ENCODE measurements around the gene MBD5.

Gene MBD5

DNA sequence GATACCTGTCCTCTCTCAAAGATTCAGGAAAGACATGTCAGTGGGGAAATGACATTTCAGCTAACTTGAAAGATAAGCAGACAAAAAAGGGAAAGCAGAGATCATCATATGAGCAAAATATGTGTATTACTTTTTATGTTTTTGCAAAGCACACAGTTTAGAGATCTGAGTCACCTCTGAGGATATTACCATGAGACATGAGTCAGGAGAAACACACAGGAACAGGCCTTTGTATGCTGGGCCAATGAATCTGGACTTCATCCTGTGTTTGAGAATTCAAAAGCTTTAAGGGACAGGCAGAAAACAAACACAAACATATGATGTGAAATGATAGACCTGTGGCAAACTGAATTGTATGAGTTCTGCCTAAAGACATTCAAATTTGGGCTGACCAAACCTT, 317.6 kb downstream of the MBD5 start:
- DNase-seq: no peak

DNA sequence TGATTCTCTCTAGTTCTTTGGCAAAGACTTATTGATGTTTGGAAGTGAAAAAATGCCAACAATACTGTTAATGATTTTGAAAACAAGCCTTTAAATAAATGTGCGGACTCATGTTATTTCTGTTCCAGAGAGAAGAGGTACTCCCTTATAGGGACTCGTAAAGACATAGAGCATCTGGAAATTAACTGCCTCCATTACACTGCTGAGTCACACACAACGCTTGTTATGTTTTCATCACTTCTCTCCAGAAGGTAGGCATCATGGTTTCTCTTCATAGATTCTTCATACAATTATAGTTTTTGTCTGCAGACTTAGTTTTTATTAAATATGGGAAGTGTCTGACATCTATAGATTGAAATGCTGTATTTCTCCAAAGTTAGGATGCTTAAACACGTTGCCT, 321.2 kb downstream of the MBD5 start:
- no peak for DNase-seq

DNA sequence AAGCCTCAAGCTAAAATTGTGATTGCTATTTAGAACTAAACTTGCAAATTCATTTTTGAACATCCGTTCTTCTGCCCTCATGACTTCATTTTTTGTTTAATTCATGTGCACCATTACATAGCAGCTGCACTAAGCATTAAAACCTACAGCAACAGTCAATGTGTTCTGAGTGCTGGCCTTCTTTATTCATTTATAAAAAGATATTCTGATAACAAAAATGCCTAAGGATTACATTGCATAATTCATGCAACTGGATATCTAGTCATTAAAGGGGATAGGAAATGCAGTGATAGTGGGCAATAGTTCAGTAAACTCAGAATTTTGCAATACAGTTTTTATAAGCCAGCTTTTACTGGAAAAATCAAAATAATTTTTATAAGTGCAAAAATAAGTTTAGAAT, 329.3 kb downstream of the MBD5 start:
- no peak for DNase-seq

DNA sequence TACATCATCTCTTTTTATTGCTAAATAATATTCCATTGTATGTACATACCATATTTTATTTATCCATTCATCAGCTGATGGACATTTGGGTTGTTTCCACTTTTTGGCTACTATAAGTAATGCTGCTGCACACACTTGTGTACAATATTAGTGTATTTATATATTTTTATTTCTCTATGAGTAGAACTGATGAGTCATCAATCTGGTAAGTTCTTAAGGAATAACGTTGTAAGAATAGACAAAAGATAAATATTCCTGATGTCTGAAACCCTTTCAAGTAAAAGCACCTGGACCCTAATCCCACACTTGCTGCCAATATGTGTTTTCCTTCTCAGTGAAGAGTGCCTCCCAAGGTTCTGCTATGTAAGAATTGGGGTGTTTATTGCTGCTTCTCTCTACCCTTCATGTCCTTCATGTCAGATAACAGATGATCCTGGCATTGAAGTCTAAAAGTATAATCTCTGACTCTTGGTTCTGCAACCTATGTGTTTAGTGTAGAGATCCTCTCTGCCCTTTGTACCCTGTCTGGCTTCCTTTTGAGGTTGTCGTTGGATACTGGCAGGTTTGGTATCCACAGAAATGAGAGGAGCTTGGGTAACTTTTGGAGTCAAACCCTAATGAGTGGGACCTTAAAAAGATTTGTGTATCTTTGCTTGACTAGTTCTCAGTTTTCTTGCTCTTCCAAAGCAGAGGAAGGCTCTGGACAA, 330.7 kb downstream of the MBD5 start:
- no peak for DNase-seq

DNA sequence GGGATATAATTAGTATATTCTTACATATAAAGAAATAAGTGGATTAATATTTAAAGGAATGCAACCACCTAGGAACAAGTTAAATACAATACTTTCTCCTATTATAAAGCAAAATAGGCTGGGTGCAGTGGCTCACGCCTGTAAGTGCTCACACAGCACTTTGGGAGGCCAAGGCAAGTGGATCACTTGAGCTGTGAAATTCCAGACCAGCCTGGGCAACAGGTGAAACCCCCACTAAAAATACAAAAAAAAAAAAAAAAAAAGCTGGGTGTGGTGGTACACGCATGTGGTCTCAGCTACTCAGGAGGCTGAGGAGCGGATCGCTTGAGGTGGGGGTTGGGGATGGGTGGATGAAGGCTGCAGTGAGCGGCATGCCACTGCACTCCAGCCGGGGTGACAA, 337.5 kb downstream of the MBD5 start:
- DNase-seq: no peak

DNA sequence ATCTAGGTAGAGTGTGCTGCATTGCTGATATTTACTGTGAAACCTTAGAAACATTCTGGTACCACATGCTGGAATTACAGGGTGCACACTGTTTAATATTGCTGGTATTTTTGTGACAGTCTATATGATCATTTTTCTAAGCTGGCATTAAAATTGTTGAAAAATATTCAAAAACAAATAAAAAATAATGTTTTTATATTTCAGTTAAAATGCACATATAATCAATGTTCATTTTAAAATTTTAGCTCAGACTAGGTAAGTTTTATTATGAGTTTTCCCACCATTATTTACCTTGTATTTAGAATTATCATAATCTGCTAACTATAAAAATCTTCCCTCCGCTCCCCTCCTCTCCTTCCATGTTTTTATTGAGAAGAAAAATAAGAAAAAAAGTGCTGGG, 339.8 kb downstream of the MBD5 start:
- no peak for DNase-seq

DNA sequence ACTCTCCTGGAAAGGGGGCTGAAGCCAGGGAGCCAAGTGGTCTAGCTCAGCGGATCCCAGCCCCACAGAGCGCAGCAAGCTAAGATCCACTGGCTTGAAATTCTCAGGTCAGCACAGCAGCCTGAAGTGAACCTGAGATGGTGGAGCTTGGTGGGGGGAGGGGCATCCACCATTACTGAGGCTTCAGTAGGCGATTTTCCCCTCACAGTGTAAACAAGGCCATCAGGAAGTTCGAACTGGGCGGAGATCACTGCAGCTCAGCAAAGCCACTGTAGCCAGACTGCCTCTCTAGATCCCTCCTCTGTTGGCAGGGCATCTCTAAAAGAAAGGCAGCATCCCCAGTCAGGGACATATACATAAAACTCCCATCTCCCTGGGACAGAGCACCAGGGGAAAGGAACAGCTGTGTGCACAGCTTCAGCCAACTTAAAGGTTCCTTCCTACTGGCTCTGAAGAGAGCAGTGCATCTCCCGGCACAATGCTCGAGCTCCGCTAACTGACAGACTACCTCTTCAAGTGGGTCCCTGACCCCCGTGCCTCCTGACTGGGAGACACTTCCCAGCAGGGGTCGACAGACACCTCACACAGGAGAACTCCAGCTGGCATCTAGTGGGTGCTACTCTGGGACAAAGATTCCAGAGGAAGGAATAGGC, 341.4 kb downstream of the MBD5 start:
- DNase-seq: no peak

DNA sequence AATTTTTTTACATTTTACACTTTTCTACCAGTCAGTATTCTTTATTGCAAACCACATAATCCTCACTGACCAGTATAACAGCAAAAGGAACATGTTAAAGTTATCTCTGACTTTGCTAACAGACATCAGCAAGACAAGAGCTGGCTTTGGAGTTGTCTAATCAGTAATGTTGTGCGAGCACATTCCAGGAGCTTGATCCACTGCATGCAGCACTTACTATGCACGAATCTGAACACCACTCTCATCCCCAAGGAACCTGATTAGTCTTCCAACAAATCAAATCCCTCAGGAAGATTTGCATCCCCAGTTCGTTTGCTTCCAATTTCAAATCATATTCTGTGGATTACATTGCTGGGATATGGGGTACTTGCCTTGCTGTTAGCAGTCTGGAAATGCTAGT, 354.3 kb downstream of the MBD5 start:
- no peak for DNase-seq

DNA sequence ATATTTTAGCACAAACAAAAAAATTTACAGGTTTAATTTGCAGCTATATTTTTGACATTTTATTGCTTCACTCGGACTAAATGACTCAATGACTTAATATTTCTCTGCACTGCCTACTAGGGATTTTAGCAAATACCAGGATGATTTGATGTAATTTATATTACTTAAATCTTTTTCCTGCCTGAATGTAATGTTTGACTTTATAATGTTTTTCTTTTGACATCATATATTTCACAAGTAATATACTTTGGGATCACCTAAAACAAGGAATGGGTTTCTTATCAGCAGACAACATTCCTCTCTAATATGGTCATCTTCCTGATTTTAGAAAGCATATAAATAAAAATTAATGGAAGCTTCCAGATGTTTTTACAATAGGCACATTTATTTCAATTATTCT, 370.4 kb downstream of the MBD5 start:
- no peak for DNase-seq

DNA sequence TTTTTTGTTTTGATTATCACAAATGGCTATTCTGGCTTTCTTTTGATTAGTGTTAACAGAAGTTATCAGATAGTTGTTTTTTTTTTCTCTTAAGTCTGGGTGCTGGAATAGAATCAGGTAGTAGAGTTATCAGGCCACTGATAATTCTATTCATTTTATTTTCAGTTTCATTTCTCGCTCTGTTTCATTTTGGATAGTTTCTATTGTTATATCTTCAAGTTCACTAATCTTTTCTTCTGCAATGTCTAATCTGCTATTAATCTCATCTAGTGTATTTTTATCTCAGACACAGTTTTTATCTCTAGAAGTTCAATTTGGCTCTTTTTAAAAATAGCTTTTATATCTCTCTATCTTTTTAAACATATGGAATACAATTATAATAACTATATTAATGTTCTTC, 381.9 kb downstream of the MBD5 start:
- DNase-seq: no peak

DNA sequence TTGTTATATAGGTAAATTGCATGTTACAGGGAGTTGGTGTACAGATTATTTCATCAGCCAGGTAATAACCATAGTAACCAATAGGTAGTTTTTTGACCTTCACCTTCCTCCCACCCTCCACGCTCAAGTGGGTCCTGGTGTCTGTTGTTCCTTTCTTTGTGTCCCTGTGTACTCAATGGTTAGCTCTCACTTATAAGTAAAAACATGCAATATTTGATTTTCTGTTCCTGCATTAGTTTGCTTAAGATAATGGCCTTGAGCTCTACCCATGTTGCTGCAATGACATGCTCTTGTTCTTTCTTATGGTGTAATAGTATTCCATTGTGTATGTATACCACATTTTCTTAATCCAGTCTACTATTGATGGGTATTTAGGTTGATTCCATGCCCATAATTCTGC, 390.0 kb downstream of the MBD5 start:
- no peak for DNase-seq

DNA sequence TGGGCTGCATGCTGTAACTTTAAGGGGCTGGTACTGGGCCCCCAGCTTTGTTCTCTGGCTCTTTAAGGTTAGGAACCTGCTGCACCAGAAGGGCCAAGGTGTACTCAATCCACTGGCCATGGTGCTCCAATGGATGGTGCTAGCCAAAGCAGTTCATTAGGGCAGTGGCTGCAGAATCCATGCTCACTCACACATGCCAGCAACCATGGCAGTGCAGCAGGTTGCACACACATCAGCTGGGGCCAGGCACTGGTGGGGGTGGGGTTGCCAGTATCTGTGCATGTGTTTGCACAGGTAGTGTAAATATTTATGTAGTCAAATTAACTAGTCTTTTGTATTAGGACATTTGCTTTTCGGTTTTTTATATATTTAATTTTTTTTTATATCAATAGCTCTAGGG, 395.4 kb downstream of the MBD5 start:
- no peak for DNase-seq

DNA sequence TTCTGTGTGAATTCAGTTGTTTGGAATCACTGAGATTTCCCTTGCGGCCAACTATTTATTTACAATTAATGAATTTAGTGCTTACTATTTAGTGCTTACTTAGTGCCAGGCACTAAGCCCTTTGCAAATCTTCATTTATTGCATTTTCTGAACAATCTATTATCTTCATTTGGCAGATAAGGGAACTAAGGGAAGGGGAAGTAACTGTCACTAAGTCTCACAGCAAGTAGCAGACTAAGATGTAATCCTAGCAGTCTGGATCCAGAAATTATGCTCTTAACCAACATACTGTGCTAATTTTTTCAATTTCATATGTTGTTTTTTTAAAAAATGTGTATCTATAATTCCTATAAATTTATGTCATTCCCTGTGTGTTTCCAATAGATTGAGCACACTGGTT, 409.2 kb downstream of the MBD5 start:
- DNase-seq: no peak

DNA sequence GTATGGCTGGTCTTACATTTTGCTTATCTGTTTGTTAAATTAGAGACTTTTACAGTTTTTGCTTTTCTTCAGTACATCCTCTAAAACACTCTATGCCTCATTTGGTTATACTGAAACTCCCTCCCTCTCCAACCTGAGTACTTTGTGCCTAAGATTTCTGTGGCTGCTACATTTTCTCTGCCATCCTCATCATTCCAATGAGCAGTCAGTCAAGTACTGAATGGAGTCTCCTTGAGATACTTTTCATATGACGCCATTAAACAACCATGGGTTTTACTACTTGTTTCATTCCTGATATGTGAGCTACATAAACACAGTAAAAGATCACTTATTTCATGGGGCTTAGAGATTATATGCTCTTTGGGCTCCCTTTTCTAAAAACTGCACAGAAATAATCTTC, 427.0 kb downstream of the MBD5 start:
- no peak for DNase-seq

DNA sequence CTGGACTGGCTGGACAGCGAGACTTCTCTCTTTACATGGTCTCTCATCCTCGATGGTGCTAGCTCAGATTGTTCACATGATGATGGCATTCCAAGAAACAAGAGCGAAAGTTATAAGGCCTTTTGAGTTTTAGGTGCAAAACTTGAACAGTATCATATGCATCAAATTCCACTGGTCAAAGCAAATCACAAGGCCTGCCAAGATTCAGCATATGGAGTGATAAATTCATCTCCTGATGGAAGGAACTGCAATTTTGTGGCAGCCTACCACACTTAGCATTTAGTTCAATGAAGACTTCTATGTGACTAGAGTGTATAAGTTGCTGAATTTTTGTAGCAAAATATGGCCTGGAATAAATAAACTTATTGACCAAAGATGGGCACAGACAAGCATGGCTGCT, 429.6 kb downstream of the MBD5 start:
- DNase-seq: no peak

DNA sequence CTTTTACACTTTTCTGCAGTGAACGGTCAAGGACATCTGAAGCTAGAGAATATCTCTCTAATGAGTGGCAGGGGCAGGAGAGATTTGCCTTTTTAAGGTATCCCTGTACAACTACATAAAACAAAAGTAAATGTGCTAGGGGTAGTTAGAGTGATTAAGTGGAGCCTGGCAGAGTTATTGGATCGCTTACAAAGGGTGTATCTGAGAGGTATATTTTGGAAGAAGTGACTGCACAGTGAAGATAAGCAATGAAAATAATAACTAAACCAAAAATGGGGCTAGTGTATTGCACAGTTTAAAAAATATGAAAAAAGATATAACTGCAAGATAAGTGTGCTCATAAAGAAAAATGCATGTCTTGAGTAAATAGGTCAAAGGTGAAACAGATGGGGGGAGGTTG, 430.2 kb downstream of the MBD5 start:
- DNase-seq: no peak

DNA sequence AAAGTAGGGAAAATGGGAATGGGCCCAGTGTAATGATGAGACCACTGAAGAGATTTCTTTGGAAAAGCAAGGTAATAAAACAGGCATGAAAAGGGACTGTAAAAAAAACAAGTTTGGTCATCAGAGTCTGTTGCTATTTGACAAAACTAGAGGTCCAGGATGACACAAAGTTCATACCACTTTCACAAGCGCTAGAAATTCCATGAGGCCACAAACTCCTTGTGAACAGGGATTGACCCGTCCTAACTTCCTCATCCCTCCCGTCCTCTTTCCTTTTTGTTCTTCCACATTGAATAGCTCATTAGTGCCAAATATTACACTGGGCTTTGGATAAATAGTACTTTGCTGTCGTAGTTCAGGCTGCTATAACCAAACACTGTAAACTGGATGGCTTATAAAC, 434.9 kb downstream of the MBD5 start:
- DNase-seq: no peak

DNA sequence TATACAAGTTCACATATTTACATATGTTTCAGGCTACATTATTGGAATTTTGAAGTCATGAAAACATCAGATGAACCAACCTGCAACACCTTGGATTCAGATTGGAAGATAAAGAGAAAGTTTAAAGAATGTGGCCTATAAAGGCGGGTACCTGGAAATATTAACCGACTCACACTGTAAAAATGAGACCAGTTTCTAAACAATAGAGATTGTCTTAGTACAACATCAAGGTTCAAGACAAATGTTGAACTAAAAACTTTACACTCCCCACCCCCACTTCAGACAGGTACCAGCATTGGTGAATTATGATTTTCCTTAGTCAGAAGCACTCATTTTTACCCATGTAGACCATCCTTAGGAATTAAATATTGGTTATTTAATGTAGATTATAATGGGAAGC, 437.3 kb downstream of the MBD5 start:
- no peak for DNase-seq

DNA sequence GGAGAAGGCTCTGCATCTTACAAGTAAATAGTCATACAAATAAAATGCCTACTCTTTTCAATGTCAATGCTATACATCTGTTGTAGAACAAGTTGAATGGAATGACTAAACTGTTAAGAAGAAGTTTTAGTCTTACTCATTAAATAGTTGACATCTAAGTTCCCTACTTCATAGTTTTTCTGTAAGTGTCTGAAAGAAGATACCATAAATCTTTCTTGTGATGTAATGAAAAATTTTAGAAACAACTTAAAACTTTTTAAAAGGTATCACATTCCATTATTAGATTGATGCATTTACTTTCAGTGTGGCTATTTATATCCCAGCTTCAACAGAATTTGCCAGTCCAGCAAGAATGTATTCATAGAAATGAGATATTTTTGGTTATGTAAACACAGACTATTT, 438.5 kb downstream of the MBD5 start:
- no peak for DNase-seq

DNA sequence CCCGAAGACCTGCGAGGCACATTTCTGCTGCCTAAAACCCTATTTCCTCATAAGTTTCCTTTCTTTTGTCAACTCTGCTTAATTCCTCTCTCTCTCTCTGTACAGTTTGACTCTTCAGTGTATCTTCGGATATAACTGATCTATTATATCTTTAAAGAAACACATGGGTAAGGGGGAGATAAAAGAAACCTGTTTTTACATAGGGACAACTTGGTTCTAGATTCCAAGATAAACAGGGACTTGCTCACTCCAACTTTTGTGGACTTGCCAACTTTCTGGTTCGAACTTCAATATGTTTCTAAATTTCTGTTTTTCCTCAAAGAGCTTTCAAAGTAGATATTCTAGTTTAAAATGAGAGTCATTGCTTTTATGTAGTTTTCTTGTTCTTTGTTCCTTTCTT, 441.0 kb downstream of the MBD5 start:
- DNase-seq: no peak

DNA sequence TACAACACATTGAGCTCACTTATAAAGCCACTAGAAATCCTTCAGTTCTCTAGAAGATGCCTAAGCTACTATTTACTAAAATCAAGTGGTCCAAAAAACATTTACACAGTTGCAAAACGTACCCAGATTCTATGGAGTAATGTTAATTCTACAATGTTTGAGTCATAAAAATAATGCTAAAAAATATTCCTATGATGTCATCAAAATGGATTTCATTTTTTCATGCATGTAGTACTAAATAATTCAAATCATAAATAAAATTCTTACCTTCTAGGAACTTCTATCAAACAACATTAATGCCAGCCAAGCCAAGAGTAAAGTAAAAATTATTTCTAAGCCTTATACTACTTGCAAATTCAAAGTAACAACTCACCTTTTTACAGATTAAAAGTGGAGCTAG, 454.7 kb downstream of the MBD5 start:
- no peak for DNase-seq

DNA sequence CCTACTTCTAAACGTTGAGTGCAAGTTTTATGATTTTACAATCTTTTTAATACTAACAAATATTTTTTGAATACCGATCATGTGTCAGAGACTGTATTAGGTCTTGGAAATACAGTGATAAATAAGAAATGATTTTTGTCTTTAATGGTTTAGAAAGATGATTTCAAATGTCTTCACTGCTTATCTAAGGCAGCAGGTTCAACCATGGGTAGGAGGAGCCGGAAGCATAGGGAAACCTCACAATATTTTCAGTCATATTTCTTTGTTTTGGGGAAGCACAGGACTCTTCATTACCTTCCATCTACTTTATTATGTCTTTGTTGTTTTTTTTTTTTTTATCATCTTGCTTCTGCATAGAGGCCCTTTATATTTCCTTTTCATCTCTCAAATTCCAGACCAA, 458.5 kb downstream of the MBD5 start:
- DNase-seq: no peak

DNA sequence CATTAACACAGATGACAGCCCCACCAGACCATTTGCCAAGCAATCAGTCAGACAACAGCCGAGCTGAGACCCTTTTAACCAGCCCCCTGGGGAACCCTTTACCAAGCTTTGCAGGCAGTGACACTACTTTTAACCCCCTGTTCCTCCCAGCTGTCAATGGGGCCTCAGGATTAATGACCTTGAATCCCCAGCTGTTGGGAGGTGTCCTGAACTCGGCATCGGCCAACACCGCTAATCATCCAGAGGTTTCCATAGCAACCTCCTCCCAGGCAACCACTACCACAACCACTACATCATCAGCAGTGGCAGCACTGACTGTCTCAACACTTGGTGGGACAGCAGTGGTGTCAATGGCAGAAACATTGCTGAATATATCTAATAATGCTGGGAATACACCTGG, 462.8 kb downstream of the MBD5 start:
- DNase-seq: no peak

DNA sequence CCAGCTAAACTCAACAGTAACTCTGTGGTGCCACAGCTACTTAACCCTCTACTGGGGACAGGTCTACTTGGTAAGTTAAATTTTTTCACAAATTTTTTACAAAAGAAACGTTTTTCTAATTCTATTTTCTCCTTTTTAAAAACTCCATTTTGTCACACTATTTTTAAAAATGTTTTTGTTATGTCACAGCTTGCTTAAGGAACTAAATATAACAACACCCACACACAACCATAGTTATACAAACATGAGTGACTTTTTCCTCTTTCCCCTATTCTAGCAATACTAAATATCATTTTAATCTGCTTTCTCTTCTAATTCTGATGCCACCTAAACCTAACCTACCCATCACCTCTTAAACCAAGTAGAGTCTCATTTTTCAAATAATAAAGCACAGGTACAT, 463.2 kb downstream of the MBD5 start:
- no peak for DNase-seq

DNA sequence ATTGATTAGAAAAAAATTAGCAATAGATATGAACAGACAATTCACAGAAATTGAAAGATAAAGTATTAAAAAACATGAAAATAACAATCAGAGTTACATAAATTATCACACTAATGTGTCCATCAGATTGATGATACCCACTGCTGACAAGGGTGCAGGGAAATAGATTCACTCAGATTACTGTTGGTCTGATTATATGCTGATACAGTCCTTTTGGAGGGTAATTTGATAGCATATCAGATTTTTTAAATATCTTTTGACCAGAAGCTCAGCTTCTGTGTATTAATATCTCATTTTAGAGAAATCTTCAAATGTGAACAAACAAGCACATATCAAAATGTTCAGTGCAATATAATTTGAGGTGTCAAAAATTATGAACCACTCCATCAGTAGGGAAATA, 465.8 kb downstream of the MBD5 start:
- no peak for DNase-seq

Measured in activated effector memory CD4-positive, alpha-beta T cell treated with anti-CD3 and anti-CD28 coated beads, Interleukin-2, amount 50 U/mL, for 16 hours (primary cell).